ENCODE data around the gene DNAJC18. TPM values are rescaled to one million over a fixed set of nuclear protein-coding genes. Genes with fewer than 3 reads are reported as not detected.
"Not testable (repeated sequence)": the region's sequence is repeated elsewhere in the genome, so short reads cannot be mapped to it uniquely, and the experiment has no call there.

Gene DNAJC18
- 24.1 TPM for polyA plus RNA-seq (2013, experiment 1 of 2; ENCODE audit: insufficient read length)
- 34.2 TPM for polyA plus RNA-seq (2013, experiment 2 of 2; ENCODE audit: insufficient read length)

GRCh38 chr5:139439013-139439903 lies at the start of gene DNAJC18:
Gene DNAJC18, minus strand, starts transcription at chr5:139439525. Its CDS starts 80 bp downstream, at chr5:139439445.
- DNase-seq = peak; percentile 90

- DNase-seq = no peak
Measured at GRCh38 chr5:139488260-139488659, 48.9 kb upstream of the DNAJC18 start.

DNA sequence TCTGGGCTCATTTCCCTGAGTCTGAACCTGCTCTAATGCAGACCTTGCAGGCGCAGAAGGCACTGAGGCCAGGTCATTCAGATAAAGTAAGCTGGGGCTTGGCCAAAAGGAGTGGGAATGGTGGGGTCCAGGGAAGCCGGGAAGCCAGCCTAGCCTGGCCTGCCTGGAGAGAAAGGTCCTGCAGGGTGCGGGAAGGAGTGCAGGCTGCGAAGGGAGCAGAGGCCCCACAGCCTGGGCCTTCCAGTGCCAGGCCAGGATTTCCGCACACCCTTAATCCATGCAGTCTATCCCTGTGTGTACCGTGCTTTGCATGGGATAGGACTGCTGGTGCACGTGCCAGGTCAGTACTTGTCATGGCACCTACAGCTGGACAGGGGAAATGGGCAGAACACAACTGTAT lies 46.9 kb upstream of the DNAJC18 start:
- no peak for DNase-seq

DNA sequence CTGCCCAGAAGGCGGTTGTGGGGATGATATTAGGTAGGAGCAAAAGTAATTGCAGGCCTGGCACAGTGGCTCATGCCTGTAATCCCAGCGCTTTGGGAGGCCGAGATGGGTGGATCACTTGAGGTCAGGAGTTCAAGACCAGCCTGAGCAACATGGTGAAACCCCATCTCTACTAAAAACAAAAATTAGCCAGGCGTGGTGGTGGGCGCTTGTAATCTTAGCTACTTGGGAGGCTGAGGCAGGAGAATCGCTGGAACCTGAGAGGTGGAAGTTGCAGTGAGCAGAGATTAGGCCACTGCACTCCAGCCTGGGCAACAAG lies 43.5 kb upstream of the DNAJC18 start:
- not testable (repeated sequence) for DNase-seq

DNA sequence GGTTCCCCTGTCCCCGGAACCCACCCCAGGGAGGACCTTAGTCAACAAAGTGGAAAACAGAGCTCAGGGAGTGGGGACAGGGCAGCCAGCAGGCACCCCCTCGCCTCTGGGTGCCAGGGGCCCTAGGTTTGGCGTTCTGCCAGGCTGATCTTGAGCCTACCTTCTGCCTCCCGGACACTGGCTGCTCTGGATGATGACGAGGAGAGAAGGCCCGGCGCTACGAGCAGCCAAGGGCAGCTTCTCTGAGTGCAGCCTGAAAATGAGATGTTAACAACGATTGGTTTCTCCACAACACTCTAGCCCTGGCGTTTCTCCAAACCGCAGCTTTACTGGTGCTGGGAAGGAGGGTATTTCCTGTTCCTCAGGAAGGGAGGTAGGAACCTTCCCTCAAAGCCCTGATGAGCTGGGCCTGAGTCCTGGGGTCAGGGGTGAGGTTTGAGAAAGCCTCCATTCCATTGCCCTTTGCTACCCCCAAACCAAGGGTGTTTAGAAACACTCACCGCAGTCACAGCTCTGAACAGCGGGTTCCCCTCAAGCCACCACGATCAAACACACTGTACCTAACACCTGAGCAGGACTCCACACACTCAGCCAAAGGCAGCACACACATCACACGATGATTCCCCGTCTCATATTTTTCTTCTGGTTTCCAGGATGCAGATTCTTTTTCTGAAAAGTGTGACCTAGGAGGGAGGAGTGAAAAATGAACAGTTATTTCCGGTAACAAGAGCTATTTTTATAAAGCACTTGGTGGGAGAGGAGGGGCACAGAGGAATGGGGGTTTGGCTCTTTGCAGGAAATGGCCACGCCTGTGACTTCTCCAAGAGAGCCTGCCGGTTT lies 42.9 kb upstream of the DNAJC18 start, which contains the start of gene STING1:
STING1 (minus strand) TSS at position 709 of the 840 bp plus-strand sequence. CDS start 1,054 bp downstream, outside the sequence.
- DNase-seq = peak; percentile 98

- DNase-seq = no peak
Measured at GRCh38 chr5:139481580-139482049, 42.3 kb upstream of the DNAJC18 start.

DNA sequence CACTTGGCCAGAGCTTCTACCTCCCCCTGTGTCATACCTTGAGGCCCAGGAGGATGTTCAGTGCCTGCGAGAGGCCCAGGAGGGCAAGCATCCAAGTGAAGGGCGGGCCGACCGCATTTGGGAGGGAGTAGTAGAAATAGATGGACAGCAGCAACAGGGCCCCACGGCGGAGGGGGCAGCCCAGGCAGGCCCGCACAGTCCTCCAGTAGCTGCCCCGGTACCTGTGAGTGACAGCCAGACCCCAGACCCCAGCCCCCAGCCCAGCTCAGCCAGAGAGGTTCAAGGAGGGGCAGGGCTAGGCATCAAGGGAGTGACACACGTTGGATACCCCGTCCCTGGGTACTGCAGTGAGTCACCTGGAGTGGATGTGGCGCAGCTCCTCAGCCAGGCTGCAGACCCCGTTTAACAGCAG lies 41.8 kb upstream of the DNAJC18 start:
- DNase-seq = no peak

DNA sequence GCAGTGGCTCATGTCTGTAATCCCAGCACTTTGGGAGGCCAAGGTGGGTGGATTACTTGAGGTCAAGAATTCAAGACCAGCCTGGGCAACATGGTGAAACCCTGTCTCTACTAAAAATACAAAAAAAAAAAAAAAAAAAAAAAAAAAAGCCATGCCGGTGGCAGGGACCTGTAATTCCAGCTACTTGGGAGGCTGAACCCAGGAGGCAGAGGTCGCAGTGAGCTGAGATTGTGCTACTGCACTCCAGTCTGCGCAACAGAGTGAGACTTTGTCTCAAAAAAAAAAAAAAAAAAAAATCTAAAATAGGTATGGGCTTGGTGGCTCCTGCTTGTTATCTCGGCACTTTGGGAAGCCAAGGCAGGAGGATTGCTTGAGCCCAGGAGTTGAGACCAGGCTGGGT lies 40.4 kb upstream of the DNAJC18 start:
- DNase-seq = not testable (repeated sequence)

- DNase-seq = not testable (repeated sequence)
Measured at GRCh38 chr5:139478657-139479423, 39.5 kb upstream of the DNAJC18 start.

DNA sequence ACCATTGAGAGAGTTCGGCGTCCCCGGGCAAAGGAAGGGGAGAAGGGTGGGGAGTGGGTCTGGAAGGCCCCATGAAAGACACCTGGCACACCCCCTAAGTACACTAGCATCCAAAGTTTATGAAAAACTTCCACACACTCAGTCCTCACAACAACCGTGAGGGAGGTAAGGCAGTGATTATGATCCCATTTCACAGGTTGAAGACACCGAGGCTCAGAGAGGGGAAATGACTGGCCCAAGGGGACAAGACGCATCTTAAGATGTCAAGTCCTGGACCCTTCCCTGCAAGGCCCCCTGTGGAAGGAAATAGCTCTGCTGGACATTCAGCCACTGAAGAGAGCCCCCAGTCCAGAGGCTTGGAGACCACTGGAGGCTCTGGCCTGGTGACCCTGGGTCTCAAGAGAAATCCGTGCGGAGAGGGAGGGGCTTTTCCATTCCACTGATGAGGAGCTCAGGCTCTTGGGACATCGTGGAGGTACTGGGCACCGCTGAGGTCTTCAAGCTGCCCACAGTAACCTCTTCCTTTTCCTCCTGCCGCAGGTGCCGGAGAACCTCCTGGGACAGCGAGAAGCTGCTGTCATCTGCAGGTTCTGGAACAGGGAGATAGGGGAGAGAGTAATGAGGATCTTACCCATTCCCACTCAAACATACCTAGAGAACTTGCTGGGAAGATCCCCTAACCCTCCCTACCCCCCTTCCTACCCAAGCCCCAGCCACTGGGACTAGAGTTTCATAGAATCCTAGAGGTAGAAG lies 36.7 kb upstream of the DNAJC18 start:
- DNase-seq = no peak

DNA sequence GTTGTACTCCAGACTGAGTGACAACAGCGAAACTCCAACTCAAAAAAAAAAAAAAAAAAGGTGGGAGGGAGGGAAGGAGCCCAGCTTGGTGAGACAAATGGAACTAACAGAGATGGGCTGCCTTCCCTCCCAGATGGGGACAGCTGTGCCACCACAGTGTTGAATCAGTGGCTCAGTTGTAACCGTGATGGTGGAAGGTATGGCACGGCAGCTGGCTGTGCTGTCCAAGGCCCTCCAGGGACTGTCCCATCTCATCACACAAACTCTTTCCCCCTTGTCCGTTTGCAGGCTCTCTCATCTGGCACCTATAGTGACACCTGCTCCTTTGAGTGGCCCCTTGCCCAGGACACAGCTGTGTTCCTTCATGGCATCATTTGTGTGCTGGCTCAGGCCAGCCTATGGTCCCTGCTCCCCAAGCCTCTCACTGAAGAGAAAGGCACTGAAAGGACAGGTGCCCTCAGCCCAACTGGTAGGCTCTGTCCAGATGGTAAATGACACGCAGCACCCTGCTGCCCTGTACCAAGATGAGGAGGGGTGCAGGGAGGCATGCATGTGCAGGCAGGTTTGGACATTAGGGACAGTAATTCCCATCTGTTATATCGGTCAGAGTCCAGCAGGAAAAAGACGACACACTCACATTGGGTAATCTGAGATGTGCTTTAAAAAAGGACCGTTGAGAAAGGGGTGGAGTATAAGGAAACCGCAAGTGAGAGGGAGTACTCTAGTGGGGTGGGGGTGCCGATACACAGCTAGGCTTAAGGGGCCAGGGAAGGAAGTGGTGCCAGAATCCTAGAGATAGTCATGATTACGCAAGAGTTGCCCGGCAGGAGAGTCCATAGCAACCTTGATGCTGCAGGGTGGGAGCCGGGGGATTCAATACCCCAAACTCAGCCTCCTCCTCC lies 35.8 kb upstream of the DNAJC18 start:
- DNase-seq = peak; percentile 44

- DNase-seq = peak; percentile 61
Measured at GRCh38 chr5:139473565-139473964, 34.2 kb upstream of the DNAJC18 start.

- no peak for DNase-seq
Measured at GRCh38 chr5:139473105-139473504, 33.8 kb upstream of the DNAJC18 start.

DNA sequence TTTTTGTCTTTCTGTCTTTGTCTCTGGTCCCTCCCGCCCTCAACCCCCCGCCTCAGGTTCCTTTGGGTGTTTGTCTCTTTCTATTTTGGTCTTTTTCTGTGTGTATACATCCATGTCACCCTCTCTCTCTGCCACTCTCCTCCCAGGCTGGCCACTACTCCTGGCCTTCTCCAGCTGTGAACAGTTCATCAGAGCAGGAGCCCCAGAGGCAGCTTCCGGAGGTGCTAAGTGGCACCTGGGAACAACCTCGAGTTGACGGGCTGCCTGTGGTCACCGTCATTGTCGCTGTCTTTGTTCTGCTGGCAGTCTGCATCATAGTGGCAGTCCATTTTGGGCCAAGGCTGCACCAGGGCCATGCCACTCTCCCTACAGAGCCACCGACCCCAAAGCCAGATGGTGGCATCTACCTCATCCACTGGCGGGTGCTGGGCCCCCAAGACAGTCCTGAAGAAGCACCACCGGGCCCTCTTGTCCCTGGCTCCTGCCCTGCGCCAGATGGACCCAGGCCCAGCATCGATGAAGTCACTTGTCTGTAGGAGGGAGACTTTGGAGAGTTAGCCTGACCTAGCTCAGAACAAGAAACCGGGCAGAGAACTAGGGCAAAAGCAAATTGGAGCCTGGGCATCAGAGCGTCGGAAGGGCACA lies 33.2 kb upstream of the DNAJC18 start:
- no peak for DNase-seq

DNA sequence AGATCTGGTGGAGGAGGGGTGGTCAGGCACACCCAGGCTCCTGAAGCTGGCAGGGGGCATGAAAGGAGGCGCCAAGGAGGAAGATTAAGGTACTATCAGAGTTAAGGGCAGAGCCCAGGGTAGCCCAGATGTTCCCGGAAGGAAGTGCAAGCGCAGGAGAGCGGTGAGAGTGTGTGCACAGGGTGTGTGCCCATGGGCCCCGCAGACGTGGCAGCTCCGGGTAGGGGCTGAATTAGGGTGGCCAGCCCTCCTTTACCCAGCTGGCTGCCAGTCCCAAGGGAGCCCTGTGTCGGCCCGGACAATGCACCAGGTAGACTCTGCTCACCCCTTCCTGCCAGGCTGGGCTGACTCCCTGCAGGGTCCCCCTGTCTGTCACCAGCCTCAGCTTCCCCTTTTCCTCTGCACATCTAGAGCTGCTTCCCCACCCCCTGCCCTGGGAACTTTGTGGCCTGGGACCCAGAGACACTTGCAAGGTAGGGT lies 31.5 kb upstream of the DNAJC18 start, which contains the start of gene SMIM33:
SMIM33 (plus strand) TSS at position 184 of the 480 bp plus-strand sequence; CDS start at position 302, 118 bp downstream.
- DNase-seq = no peak

GRCh38 chr5:139468421-139468931 lies 29.2 kb upstream of the DNAJC18 start:
- no peak for DNase-seq

GRCh38 chr5:139462586-139463276 lies 23.4 kb upstream of the DNAJC18 start, which contains the start of gene ECSCR:
Gene ECSCR, minus strand, starts transcription at chr5:139462743. Its CDS starts 73 bp downstream, at chr5:139462670.
- peak; percentile 47 for DNase-seq

- DNase-seq = peak; percentile 79
Measured at GRCh38 chr5:139461698-139462097, 22.4 kb upstream of the DNAJC18 start.

DNA sequence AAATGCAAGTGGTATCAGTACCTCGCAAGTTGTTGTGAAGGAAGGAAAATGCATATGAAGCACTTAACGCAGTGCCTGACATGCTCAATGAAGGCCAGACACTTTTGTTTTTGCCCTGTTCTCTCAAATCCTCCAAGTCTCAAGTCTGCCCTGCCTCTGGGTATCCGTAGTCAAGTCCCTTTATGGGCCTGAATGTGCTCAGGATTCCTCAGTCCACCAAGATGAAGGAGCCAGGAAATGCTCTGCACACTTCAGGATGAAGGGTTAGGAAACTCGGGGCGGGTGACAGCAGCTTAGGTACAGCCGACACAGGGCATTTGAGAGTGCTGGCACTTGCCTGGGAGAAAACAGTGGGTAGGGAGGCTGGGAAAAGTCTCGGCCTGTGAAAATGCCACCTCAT lies 21.9 kb upstream of the DNAJC18 start:
- no peak for DNase-seq

All from fibroblast of skin of back (primary cell).